HG03558 (cell line): ENCODE measurements around the gene IQCK.

Experiments
- ATAC-seq: cut with Tn5 transposase; IDR thresholded peaks from one replicate; pipeline ENCODE4 v1.9.1; 2021; ENCODE audit warnings: moderate number of reproducible peaks; ENCODE audit not compliant: unreplicated experiment; ENCODE audit errors: extremely low read depth

Gene IQCK

GRCh38 chr16:19875900-19876299 lies 157.8 kb downstream of the IQCK start:
- ATAC-seq = no peak

GRCh38 chr16:19876501-19877059 lies 158.5 kb downstream of the IQCK start:
- no peak for ATAC-seq

GRCh38 chr16:19878757-19879156 lies 160.7 kb downstream of the IQCK start:
- ATAC-seq = no peak

- ATAC-seq = no peak
These were observed 161.2 kb downstream of the IQCK start for GRCh38 chr16:19879241-19879792.

GRCh38 chr16:19881028-19881427 lies 163.0 kb downstream of the IQCK start:
- ATAC-seq = no peak

GRCh38 chr16:19881783-19882182 lies 163.7 kb downstream of the IQCK start:
- ATAC-seq = no peak

GRCh38 chr16:19882186-19882585 lies 164.1 kb downstream of the IQCK start:
- no peak for ATAC-seq

- ATAC-seq = no peak
These were observed 164.6 kb downstream of the IQCK start for GRCh38 chr16:19882646-19883045.

- no peak for ATAC-seq
These were observed 165.4 kb downstream of the IQCK start for GRCh38 chr16:19883296-19883965.

GRCh38 chr16:19883966-19884485 lies 166.0 kb downstream of the IQCK start:
- ATAC-seq = no peak

- no peak for ATAC-seq
These were observed 166.8 kb downstream of the IQCK start, which contains the start of gene GPRC5B for GRCh38 chr16:19884611-19885450. GPRC5B (minus strand) TSS chr16:19884848; CDS start chr16:19872845, 12,003 bp downstream.

- no peak for ATAC-seq
These were observed 167.5 kb downstream of the IQCK start for GRCh38 chr16:19885451-19886072.

GRCh38 chr16:19886073-19886941 lies 168.2 kb downstream of the IQCK start:
- no peak for ATAC-seq

- ATAC-seq = no peak
These were observed 170.8 kb downstream of the IQCK start for GRCh38 chr16:19888834-19889233.

GRCh38 chr16:19890901-19891300 lies 172.8 kb downstream of the IQCK start:
- no peak for ATAC-seq

- ATAC-seq = no peak
These were observed 174.8 kb downstream of the IQCK start for GRCh38 chr16:19892902-19893301.

- no peak for ATAC-seq
These were observed 176.5 kb downstream of the IQCK start for GRCh38 chr16:19894586-19894985.

- no peak for ATAC-seq
These were observed 178.9 kb downstream of the IQCK start for GRCh38 chr16:19896951-19897350.

- ATAC-seq = no peak
These were observed 180.1 kb downstream of the IQCK start for GRCh38 chr16:19898166-19898565.
